HCT116 (cell line): ENCODE data around the gene PIWIL4. TPM values are rescaled to one million over a fixed set of nuclear protein-coding genes. Genes with fewer than 3 reads are reported as not detected.

Experiments
- ATAC-seq: fragments of 200-7000 bp; cut with Tn5 transposase; 2 replicates; pipeline ENCODE4 v1.9.1; 2020; ENCODE audit warnings: mild to moderate bottlenecking, moderate library complexity
- BruUV-seq: library from RNA; stranded (reverse); fragments of 400-500 nt; replicated peaks from 2 replicates; lab custom pipeline; 2021; lab: Mats Ljungman, UMichigan
- CTCF ChIA-PET: fragments of 300-600 bp; sonication (Branson Sonifier 250); formaldehyde crosslinking; loops from one replicate; lab custom pipeline; 2021; ENCODE audit warnings: antibody characterized with exemption; lab: Charles Lee
- POLR2A ChIA-PET: fragments of 300-600, 350-600 bp; sonication (Branson Sonifier 250); formaldehyde crosslinking; loops from one replicate; lab custom pipeline; 2021; ENCODE audit warnings: antibody characterized with exemption; lab: Charles Lee
- RAD21 ChIA-PET, 2 experiments: fragments of 300-600 bp; sonication (Branson Sonifier 250); formaldehyde crosslinking; loops; one replicate each; lab custom pipeline; 2023; ENCODE audit warnings: low total read pairs in 2 of 2; ENCODE audit not compliant: uncharacterized antibody in 2 of 2, unreplicated experiment in 2 of 2, low non-redundant PET in 1 of 2; lab: Charles Lee
- DNase-seq: peaks from one replicate; pipeline ENCODE4 v3.0.0-alpha.2; 2010; ENCODE audit warnings: low read depth, low spot score
- H2AFZ ChIP-seq: fragments of 200-600 bp; shearing (Covaris generic), sonication (generic); 2 replicates; pipeline ENCODE4 v1.6.1; 2017; ENCODE audit warnings: low read depth, mixed run types, mixed read lengths, antibody characterized with exemption, low read length; ENCODE audit not compliant: poor library complexity, severe bottlenecking
- H3K27ac ChIP-seq: 2 replicates; pipeline ENCODE4 v1.5.1; 2012; ENCODE audit warnings: low read depth, low read length
- H3K27me3 ChIP-seq: fragments of 200-600 bp; sonication (generic); 2 replicates; pipeline ENCODE4 v1.6.1; 2016; ENCODE audit warnings: mixed run types, low read length, mixed read lengths; ENCODE audit not compliant: insufficient read depth
- H3K36me3 ChIP-seq, 2 experiments: fragments of 200-500 bp in 1 of 2; fragments of 200-600 bp in 1 of 2; sonication (Bioruptor generic) in 1 of 2; sonication (generic) in 1 of 2; 2 replicates each; pipeline versions ENCODE4 v1.5.1 to v1.6.1; 2014 to 2016; ENCODE audit warnings: low read length in 2 of 2, inconsistent platforms in 1 of 2, mixed read lengths in 1 of 2, mixed run types in 1 of 2; ENCODE audit not compliant: insufficient read depth in 2 of 2, control insufficient read depth in 1 of 2
- H3K4me1 ChIP-seq, 2 experiments: fragments of 200-600 bp in 1 of 2; sonication (generic) in 1 of 2; 2 replicates each; pipeline versions ENCODE4 v1.5.1 to v1.6.1; 2012 to 2017; ENCODE audit warnings: low read length in 2 of 2, inconsistent platforms in 1 of 2, mild to moderate bottlenecking in 1 of 2, mixed read lengths in 1 of 2, mixed run types in 1 of 2, moderate library complexity in 1 of 2; ENCODE audit not compliant: insufficient read depth in 2 of 2, control insufficient read depth in 1 of 2
- H3K4me2 ChIP-seq: fragments of 200-600 bp; sonication (generic); 2 replicates; pipeline ENCODE4 v1.6.1; 2017; ENCODE audit warnings: mixed run types, low read length, mixed read lengths
- H3K4me3 ChIP-seq, 2 experiments: fragments of 200-600 bp in 1 of 2; sonication (generic) in 1 of 2; replicated peaks in 1 of 2; 2 replicates each; pipeline ENCODE4 v1.5.1; 2011 to 2016; ENCODE audit warnings: low read length in 2 of 2, control low read depth in 1 of 2, low read depth in 1 of 2, mild to moderate bottlenecking in 1 of 2, mixed read lengths in 1 of 2, mixed run types in 1 of 2
- H3K79me2 ChIP-seq: fragments of 200-600 bp; sonication (generic); 2 replicates; pipeline ENCODE4 v1.6.1; 2017; ENCODE audit warnings: mild to moderate bottlenecking, mixed run types, low read length, moderate library complexity, mixed read lengths; ENCODE audit not compliant: insufficient read depth
- H3K9ac ChIP-seq: fragments of 200-600 bp; sonication (generic); 2 replicates; pipeline ENCODE4 v1.6.1; 2016; ENCODE audit warnings: low read length, mixed read lengths
- H3K9me2 ChIP-seq: fragments of 200-600 bp; sonication (generic), shearing (Covaris generic); 2 replicates; pipeline ENCODE4 v1.6.1; 2017; ENCODE audit warnings: mixed run types, mild to moderate bottlenecking, moderate library complexity; ENCODE audit not compliant: insufficient read depth
- H3K9me3 ChIP-seq, 2 experiments: fragments of 200-500 bp in 1 of 2; fragments of 200-600 bp in 1 of 2; sonication (Bioruptor generic) in 1 of 2; sonication (generic) in 1 of 2; 2 replicates each; pipeline ENCODE4 v1.6.1; 2014 to 2017; ENCODE audit warnings: low read length in 2 of 2, mixed read lengths in 2 of 2, inconsistent platforms in 1 of 2, low read depth in 1 of 2, mild to moderate bottlenecking in 1 of 2, mixed run types in 1 of 2, moderate library complexity in 1 of 2; ENCODE audit not compliant: control insufficient read depth in 1 of 2, insufficient read depth in 1 of 2
- H4K20me1 ChIP-seq: fragments of 200-600 bp; sonication (generic), shearing (Covaris generic); 2 replicates; pipeline ENCODE4 v1.6.1; 2017; ENCODE audit warnings: mixed run types, mild to moderate bottlenecking, moderate library complexity; ENCODE audit not compliant: insufficient read depth
- EGR1 ChIP-seq: IDR thresholded peaks from 2 replicates; pipeline ENCODE4 v1.6.1; 2012; ENCODE audit warnings: low read depth
- ELF1 ChIP-seq: IDR thresholded peaks from 2 replicates; pipeline ENCODE4 v1.6.1; 2012; ENCODE audit warnings: low read depth, borderline replicate concordance
- EZH2 ChIP-seq: fragments of 200-600 bp; sonication (generic); IDR thresholded peaks from 2 replicates; pipeline ENCODE4 v1.6.1; 2017; ENCODE audit warnings: antibody characterized with exemption, mixed run types
- FOSL1 ChIP-seq: IDR thresholded peaks from 2 replicates; pipeline ENCODE4 v1.6.1; 2012; ENCODE audit warnings: low read depth
- POLR2A ChIP-seq: IDR thresholded peaks from 2 replicates; pipeline ENCODE4 v1.7.0; 2011; ENCODE audit warnings: borderline replicate concordance; ENCODE audit not compliant: insufficient read depth, insufficient read length; ENCODE audit errors: extremely low read depth
- POLR2AphosphoS5 ChIP-seq: IDR thresholded peaks from 2 replicates; pipeline ENCODE4 v1.6.1; 2011; ENCODE audit warnings: mild to moderate bottlenecking, low read depth, low read length, moderate library complexity
- RAD21 ChIP-seq: IDR thresholded peaks from 2 replicates; pipeline ENCODE4 v1.6.1; 2012; ENCODE audit warnings: low read depth, mild to moderate bottlenecking
- SP1 ChIP-seq: IDR thresholded peaks from 2 replicates; pipeline ENCODE4 v1.6.1; 2012; ENCODE audit warnings: low read depth
- YY1 ChIP-seq: IDR thresholded peaks from 2 replicates; pipeline ENCODE4 v1.6.1; 2011; ENCODE audit warnings: low read length, low read depth, moderate library complexity, mild to moderate bottlenecking; ENCODE audit not compliant: insufficient replicate concordance; ENCODE audit errors: extremely low read depth
- ZFX ChIP-seq: fragments of 450-650 bp; IDR thresholded peaks from 2 replicates; pipeline ENCODE4 v1.6.1; 2017
- intact Hi-C: fragments of 100-400 bp; cut with micrococcal nuclease; formaldehyde crosslinking; loops from 2 replicates; pipeline ENCODE4 v1.10.0; 2022
- total RNA-seq: library from RNA; stranded (reverse); gene quantifications from one replicate; pipeline ENCODE4 v1.2.1, GENCODE V29; 2021; ENCODE audit not compliant: unreplicated experiment

PIWIL4 gene
- total RNA-seq, 1 experiment from 2014 or later = 0.34 TPM

- DNase-seq (no peak), ATAC-seq (no peak)
- Histone ChIP-seq H3K27me3 (no peaks in the 10 kb centered on the region), H3K4me1 (peaks cover 8 to 13% of the 10 kb centered on the region in 2 experiments; a peak in 3 of 4 replicates), H3K79me2 (no peaks in the 10 kb centered on the region; the same call in 1 of the 2 replicates), H3K9me3 (no peaks in the 10 kb centered on the region), H3K4me2 (no peak overlapping the region), H3K27ac (no peak overlapping the region), H2AFZ (no peak overlapping the region), H3K4me3 (no peak overlapping the region), H3K9ac (no peak overlapping the region), H4K20me1 (no peaks in the 10 kb centered on the region), H3K36me3 (no peaks in the 10 kb centered on the region), H3K9me2 (no peaks in the 10 kb centered on the region)
- intact Hi-C loops = no loop called here
- TF ChIP-seq YY1 (no peak), POLR2A (no peak), ELF1 (no peak), SP1 (no peak), ZFX (no peak), EZH2 (no peak), FOSL1 (no peak), RAD21 (no peak), EGR1 (no peak), POLR2AphosphoS5 (no peak)
- ChIA-PET RAD21 (no interaction called here), CTCF (no interaction called here), POLR2A (no interaction called here)
- no TSS peak for BruUV-seq
Measured at GRCh38 chr11:94539420-94539819, 27.7 kb upstream of the PIWIL4 start.
